Measurements from ENCODE around the gene SENP6.
"Not testable (repeated sequence)": the region's sequence is repeated elsewhere in the genome, so short reads cannot be mapped to it uniquely, and the experiment has no call there.

Gene SENP6

GRCh38 chr6:75624335-75624734 lies 22.7 kb downstream of the SENP6 start:
- no peak overlapping the region for H3K4me3 ChIP-seq (replicated peaks in 1 of 2; ENCODE audit: low read depth in 2 of 2, low read length in 2 of 2)
- no peak for DNase-seq (ENCODE audit: low read depth in 2 of 2)
- TF ChIP-seq CTCF (IDR thresholded peaks at IDR 0.05; ENCODE audit: low read depth, low read length): no peak

GRCh38 chr6:75624988-75625387 lies 23.3 kb downstream of the SENP6 start:
- peak in 1 of 2 donors; percentile 31 for DNase-seq (ENCODE audit: low read depth in 2 of 2)
- no peak overlapping the region for H3K4me3 ChIP-seq (replicated peaks in 1 of 2; ENCODE audit: low read depth in 2 of 2, low read length in 2 of 2)
- TF ChIP-seq CTCF (IDR thresholded peaks at IDR 0.05; ENCODE audit: low read depth, low read length): no peak

- no peak for TF ChIP-seq CTCF (IDR thresholded peaks at IDR 0.05; ENCODE audit: low read depth, low read length)
- DNase-seq (ENCODE audit: low read depth in 2 of 2): no peak
- no peak overlapping the region for H3K4me3 ChIP-seq (replicated peaks in 1 of 2; ENCODE audit: low read depth in 2 of 2, low read length in 2 of 2)
Observed at GRCh38 chr6:75626561-75626960, 24.9 kb downstream of the SENP6 start.

- not testable (repeated sequence) for H3K4me3 ChIP-seq (replicated peaks in 1 of 2; ENCODE audit: low read depth in 2 of 2, low read length in 2 of 2); DNase-seq (ENCODE audit: low read depth in 2 of 2)
Observed at GRCh38 chr6:75627708-75628107, 26.0 kb downstream of the SENP6 start.

GRCh38 chr6:75631859-75632635 lies 30.4 kb downstream of the SENP6 start:
- TF ChIP-seq CTCF (IDR thresholded peaks at IDR 0.05; ENCODE audit: low read depth, low read length): no peak
- peak in 1 of 2 donors; percentile 38 for DNase-seq (ENCODE audit: low read depth in 2 of 2)
- H3K4me3 ChIP-seq (replicated peaks in 1 of 2; ENCODE audit: low read depth in 2 of 2, low read length in 2 of 2): no peak overlapping the region

GRCh38 chr6:75633045-75633444 lies 31.4 kb downstream of the SENP6 start:
- TF ChIP-seq CTCF (IDR thresholded peaks at IDR 0.05; ENCODE audit: low read depth, low read length): no peak
- DNase-seq (ENCODE audit: low read depth in 2 of 2): peak in 1 of 2 donors; percentile 40
- H3K4me3 ChIP-seq (replicated peaks in 1 of 2; ENCODE audit: low read depth in 2 of 2, low read length in 2 of 2): no peak overlapping the region

GRCh38 chr6:75642311-75642710 lies 40.6 kb downstream of the SENP6 start:
- no peak for DNase-seq (ENCODE audit: low read depth in 2 of 2)
- no peak for TF ChIP-seq CTCF (IDR thresholded peaks at IDR 0.05; ENCODE audit: low read depth, low read length)
- H3K4me3 ChIP-seq (replicated peaks in 1 of 2; ENCODE audit: low read depth in 2 of 2, low read length in 2 of 2): no peak overlapping the region
